DOHH2 (cell line): Measurements from ENCODE around the gene LRP8.

Source experiments
- EZH2phosphoT487 ChIP-seq: fragments of 200-600 bp; sonication (generic); IDR thresholded peaks from 2 replicates; pipeline ENCODE4 v1.6.1; 2017; ENCODE audit warnings: borderline replicate concordance, mild to moderate bottlenecking, antibody characterized with exemption, low read length, moderate library complexity, mixed read lengths
- TF ChIP-seq, protein P1 (sequence below): fragments of 200-600 bp; sonication (generic); IDR thresholded peaks from one replicate; pipeline ENCODE4 v1.5.1; 2014; ENCODE audit warnings: antibody characterized with exemption, mild to moderate bottlenecking, low read depth, low read length; ENCODE audit not compliant: poor library complexity, severe bottlenecking

DNA sequence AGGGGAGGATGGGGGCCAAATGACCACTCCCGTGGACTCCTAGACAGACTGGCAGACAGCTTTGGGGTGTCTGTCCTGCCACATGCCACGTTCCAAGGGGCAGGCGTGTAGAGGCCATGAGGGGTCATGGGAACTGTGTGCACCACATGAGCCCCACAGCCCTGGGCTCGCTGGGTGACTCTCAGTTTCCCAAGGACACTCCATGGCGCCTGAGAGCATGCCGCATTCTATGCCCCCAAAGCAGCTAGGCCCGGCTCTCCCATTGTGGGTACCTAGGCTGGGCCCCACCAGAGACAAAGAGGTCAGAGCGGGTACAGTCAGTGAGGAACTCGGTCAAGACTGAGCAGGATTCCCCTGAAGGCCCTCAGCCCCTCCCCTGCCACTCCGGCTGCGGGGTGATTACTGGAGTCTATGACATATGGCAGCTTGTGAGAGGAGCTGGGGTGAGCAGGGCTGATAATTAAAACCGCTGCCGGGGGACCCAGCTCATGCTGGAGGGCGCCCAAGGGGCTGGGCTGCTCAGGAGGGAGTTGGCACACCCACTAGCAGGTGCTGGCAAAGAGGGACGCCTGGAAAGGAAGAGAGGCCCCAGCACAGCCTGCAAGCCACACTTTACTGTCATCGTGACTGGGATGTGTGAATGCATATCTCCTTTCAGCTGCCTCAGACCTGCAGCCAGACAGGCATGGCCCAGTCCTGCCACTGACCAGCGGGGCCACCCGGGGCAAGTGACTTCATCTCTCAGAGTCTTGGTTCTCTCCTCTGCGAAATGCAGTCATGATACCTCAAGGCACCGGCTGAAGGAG, 8.4 kb downstream of the LRP8 start:
- TF ChIP-seq, protein P1, sequence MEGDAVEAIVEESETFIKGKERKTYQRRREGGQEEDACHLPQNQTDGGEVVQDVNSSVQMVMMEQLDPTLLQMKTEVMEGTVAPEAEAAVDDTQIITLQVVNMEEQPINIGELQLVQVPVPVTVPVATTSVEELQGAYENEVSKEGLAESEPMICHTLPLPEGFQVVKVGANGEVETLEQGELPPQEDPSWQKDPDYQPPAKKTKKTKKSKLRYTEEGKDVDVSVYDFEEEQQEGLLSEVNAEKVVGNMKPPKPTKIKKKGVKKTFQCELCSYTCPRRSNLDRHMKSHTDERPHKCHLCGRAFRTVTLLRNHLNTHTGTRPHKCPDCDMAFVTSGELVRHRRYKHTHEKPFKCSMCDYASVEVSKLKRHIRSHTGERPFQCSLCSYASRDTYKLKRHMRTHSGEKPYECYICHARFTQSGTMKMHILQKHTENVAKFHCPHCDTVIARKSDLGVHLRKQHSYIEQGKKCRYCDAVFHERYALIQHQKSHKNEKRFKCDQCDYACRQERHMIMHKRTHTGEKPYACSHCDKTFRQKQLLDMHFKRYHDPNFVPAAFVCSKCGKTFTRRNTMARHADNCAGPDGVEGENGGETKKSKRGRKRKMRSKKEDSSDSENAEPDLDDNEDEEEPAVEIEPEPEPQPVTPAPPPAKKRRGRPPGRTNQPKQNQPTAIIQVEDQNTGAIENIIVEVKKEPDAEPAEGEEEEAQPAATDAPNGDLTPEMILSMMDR: no peak
- no peak for TF ChIP-seq EZH2phosphoT487
